Measurements from ENCODE around the gene BATF3.

DNA sequence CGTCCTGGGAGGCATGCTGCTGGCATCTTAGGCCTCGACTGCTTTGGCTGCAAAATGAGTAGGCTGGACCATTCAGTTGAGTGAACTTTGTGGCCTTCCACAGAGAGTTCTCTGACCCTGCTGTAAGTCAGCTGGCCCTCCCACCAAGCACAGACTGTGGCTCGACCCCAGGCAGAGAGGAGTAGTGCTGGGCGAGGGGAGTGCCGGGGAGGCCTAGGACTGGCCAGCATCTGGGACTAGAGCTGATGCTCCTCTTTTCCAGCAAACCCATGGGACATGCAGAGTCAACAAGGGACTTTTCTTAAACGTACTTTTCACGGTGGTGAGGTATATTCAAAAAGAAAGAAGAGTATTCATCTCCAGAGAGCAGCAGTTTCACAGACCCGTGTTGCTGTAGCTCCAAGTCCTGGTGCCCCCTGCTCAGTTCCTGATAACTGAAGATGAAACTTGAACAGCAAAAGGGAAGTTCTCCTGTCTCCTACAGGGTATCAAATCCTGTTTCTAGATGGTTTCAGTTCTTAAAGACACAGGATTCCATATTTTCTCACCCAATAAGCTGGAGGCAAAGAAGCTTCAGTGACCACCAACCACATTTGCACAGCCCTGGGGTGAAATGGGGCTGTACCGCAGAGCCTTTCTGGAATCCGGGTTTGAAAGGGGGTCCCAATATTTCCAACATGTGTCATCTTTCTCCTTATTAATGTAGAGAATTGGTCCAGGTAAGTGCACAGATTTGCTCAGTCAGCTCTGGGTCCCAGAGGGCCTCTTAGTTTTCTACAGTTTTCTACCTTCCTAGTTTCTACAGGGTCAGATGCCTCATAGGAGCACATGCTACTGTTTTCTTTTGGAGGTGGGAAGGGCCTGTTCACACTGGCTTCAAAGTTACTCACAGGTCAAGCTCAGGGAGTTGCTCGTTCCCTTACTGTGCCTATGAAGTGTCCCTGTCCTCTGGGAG, 20.9 kb downstream of the BATF3 start:
- TF ChIP-seq POLR2A (IDR thresholded peaks at IDR 0.05) (no peak), CTCF (IDR thresholded peaks at IDR 0.05) (no peak)

All from thyroid gland (tissue), 4 donors.